Inferior parietal cortex (tissue), 1 donor: Measurements from ENCODE around the gene CARD19.

Source experiments
- DNase-seq: peaks from one replicate; pipeline ENCODE4 v3.0.0-alpha.2; 2016; ENCODE audit errors: extremely low spot score

The CARD19 gene

DNA sequence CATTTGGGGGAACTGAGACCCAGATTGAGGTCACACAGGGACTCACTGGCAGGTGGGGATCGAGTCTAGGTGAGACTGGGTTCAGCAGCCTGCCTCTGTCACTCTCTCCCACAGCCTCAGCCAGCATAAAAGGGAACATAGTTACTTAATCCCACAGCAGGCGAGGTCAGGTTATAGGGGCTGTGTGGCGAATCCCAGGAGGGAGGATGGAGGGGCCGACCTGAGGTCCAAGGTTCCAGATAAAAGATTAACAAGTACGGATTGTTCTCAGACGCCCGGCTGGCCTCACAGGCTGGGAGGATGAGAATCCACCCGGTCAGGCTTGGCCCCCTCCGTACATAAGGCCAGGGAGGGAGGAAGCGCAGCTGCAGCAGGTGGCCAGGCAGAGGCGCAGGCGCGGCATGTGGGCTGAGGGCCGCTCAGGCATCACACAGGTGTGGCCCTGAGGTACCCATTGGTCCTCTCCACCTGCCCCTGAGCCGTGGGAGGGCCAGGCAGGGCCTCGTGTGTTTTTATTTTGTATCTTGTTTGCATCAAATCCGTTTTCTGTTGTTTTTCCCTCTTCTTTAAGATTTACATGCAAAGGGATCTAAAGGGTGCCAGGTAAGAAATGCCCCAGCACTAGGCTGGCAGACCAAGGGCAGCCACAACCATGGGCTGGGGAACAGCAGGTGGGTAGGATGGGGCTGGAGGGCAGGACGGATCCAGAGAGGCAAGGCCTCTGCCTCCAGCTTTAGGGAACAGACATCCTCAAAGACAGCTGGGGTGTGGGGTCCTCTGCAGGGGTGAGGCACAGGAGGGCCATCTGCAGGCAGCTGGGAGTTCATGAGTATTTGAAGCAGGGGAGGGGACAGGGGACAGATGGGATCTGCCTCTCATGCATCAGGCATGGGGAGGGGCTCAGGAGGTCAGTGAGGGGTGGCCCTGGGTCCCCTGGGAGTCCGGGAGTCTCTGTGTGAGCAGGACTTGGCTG is 33.9 kb upstream of the CARD19 start:
- no peak for DNase-seq

DNA sequence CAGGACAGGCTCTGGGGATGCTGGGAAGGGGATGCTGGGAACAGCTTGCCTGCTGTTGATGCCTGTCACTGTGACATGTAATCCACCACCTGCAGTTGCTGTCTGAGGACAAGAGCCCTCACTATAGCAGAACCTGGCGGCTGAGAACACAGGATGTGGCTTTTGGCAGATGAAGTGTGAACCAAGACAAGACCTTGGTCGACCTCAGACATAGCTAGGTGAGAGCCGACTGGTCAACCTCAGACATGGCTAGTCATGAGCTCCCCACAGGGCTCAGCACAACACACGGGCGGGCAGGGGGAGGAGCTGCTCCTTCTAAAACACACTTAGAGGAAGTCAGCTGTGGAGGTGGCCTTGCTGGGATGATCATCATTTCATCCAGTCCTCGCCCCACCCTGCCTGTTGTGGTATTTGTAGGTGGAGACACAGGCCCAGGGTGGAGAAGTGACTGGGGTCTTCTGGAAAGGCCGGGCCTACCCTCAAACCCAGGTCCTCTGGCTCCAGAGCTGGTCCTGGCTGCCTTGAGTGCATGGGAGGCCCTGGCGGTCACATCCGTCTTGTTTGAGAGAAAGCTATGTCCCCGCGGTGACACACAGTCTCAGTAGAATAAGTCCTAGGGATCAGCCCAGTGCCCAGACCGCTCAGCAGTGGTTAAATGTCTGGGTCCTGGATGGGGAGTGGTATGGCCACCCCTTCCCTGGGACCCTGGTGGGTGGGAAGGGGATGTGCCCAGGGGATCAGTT is 31.5 kb upstream of the CARD19 start:
- no peak for DNase-seq

DNA sequence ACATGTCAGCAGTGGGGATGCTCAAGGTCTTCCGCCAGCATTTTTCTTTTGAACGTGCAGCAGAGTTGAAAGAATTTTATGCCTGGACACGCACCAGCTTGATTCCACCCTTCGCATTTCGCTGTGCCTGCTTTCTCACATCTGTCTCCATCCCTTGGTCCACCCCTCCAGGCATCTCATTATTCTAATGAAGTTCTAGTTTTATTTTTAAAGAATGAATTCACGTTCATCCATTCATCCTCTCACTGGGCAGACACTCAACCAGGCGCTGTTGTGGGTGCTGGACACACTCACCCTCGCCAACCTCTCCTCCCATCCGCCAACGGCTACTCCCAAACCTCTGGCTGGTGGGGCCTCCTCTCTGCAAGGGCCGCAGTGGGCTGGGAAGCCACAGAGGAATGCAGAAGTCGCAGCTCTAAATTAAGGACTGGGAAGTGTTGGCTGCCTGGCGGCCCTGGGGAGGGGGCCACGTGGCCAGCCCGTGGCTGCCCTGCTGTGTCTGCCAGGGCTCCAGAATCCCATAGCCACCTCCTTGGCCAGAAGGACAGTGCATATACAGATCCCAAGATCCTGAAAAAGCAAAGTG is 30.8 kb upstream of the CARD19 start:
- no peak for DNase-seq

GRCh38 chr9:93066978-93067603 is 28.9 kb upstream of the CARD19 start:
- no peak for DNase-seq

- no peak for DNase-seq
Observed at GRCh38 chr9:93068956-93069355, 27.1 kb upstream of the CARD19 start.

GRCh38 chr9:93071464-93071863 is 24.6 kb upstream of the CARD19 start:
- peak; percentile 29 for DNase-seq

DNA sequence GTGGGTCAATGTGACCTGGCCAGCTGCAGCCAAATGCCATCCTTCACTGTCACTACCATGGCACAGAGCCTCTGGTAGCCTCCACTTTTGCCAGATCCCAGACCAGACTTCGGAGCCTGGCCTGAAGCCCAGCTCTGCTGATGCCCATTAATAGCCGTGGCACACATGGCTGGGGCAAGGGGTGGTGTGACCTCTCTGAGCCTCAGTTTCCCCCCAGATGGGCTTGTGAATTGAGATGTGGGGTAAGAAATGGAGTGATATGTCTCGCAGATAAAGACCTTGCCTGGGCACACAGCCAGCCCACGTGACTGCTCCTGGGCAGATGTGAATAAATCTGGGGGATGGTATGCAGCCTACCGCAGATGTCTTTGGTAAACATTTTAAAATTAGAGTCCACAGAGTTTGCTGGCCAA is 23.6 kb upstream of the CARD19 start:
- DNase-seq: no peak

- no peak for DNase-seq
Observed at GRCh38 chr9:93076101-93076791, 19.8 kb upstream of the CARD19 start.

GRCh38 chr9:93076792-93077128 is 19.3 kb upstream of the CARD19 start:
- DNase-seq: no peak

GRCh38 chr9:93077367-93077766 is 18.6 kb upstream of the CARD19 start:
- no peak for DNase-seq

- no peak for DNase-seq
Observed at GRCh38 chr9:93077811-93078210, 18.2 kb upstream of the CARD19 start.

DNA sequence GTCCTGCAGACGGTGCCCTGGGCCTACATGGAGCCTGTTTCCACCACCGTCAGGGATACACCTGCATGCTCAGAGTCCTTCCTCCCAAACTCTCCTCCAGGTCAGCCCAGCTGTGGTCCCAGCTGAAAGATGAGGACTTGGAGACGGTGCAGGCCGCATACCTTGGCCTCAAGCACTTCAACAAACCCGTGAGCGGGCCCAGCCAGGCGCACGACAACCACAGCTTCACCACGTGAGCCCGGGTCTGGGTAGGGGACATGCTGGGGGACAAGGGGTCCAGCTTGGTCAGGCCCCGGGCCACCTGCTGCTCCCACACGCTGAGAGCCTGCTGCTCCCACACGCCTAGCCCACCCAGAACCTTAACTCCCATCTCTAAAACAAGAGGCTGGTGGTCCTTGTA is 16.6 kb upstream of the CARD19 start:
- DNase-seq: no peak

DNA sequence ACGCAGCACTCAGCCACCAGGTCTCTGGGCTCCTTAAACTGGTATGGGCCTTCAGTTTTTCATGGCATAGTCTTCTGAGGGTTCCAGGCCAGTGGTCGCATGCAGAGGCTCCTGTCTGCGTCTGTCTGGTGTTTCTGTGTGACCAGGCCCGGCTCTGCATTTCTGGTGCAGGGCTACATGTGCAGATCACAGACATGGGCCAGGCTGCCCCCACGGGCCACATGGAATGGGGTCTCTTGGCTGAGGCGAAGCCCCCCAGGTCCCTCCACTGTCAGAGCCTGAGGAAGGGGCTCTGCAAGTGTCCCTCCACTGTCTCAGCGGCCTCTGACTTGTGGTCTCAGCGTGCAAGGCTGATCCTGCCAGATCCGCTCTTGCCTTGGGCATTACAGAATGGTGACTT is 15.6 kb upstream of the CARD19 start:
- DNase-seq: no peak

DNA sequence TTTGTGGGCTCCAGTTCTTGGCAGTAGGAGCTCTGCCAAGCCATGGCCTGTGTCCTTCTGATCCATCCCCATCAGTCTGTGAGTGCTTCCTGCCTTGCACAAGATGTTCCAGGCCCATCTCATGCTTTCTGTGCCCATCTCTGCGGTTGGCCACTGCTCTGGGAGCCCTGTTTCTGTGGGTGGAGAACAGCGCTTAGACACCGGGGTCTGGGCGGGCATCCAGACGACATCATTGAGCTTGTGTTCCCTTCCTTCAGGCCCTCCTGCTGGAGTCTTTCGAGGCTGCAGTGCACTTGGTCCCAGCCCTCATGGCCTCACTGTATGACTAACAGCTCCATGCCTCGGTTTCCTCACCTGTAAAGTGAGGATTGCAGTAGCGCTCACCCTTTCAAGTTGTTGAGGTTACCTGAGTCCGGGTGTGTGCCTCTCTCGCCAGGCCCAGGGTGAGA is 14.9 kb upstream of the CARD19 start:
- DNase-seq: no peak

- no peak for DNase-seq
Observed at GRCh38 chr9:93081931-93082330, 14.1 kb upstream of the CARD19 start.

DNA sequence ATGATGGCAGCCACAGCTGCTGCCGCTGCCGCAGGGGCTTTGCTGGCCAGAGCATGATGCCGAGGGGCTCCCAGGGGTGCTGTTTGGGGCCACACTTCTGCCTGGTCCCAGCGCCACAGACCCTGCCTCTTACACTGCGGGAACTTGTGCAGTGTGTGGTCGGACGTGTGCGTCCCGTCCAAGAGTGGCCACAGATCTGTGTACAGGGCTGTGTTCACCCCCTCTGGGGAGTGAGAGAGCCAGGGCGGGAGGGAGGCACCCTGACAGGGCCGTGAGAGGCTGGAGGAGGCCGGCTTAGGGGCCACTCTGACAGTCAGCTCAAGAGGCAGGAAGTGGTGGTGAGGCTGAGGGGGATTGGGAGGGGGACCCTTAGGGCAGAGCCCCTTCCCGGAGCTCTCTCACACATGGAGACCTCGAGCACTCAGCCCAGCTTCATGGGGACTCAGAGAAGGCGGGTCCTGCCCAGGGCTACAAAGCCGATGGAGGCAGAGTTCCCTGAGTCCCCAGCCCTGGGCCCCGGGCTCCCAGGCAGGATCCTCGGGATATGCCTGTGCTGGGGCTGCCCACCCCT is 13.1 kb upstream of the CARD19 start:
- DNase-seq: no peak

- DNase-seq: no peak
Observed at GRCh38 chr9:93083592-93084470, 12.2 kb upstream of the CARD19 start.

DNA sequence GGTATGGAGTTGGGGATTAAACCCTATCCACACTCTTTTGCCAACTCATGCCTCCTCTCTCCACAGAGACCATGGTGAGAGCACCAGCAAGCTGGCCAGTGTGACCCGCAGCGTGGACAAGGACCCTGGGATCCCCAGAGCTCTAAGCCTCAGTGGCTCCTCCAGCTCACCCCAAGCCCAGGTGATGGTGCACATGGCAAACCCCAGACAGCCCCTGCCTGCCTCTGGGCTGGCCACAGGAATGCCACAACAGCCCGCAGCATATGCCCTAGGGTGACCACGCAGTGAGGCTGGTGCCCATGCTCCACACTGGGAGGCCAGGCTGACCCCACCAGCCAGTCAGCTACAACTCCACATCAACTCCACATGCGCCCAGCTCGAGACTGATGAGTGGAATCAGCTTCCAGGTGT is 11.5 kb upstream of the CARD19 start:
- DNase-seq: no peak

- DNase-seq: no peak
Observed at GRCh38 chr9:93085676-93086075, 10.3 kb upstream of the CARD19 start.
